ENCODE results near the gene KRTAP12-3.

Gene KRTAP12-3

DNA sequence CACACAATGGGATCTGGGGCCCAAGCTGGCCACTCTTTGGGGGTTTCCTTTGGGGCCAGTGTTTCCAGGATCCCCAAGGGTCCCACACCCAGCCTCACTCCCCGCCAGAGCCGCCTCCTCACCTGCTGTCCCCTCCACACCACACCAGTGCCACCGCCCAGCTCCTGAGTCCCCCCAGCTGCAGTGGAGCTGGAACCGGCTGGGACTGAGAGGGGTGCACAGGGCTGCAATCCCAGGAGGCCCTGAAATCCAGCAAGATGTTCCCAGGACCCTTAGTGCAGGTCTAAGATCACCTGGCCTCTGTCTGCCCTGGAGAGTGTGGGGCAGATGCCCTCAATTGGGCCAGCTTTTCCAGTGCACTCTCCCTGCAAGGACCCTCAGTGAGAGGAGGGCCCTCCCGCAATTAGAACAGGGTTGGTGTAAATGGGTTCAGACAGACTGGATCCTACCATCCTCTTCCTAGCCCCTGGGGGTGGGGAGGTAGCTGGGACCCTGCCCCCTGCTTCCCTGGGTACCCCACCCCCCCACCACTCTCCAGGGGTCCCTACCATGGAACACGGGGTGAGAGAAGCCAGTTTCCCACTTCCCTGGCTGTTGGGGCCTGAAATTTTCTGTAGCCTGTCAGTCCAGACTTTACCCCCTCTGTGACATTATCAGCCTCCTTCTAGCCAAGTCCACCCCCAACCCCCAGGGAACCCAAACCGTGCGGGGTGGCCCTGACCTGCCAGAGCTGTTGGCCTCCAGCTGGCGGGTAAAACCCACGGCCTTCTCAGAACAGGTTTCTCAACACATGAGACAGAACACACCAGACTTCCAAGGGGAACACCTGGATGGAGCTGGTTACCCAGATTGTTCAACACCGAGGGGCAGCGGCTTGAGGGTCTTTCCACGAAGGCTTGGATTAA is 46.3 kb downstream of the KRTAP12-3 start:
- no peak for DNase-seq

DNA sequence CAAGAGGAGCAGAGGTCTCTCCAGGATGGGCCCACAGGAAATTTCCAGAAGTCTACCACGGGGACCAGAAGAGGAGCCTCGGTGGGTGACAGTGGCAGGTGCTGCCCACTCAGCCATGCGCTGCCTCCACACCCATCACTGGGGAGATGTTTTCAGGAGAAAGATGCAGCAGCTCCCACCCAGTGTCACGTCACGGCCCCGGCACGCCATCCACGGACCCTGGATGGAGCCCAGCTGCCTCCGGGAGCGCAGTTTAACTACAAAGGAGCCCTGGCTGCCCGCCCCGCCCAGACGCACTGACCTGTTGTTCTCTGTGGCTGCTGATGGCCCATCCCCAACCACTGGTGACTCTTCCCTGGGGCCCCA is 46.9 kb downstream of the KRTAP12-3 start:
- DNase-seq, result no peak

DNA sequence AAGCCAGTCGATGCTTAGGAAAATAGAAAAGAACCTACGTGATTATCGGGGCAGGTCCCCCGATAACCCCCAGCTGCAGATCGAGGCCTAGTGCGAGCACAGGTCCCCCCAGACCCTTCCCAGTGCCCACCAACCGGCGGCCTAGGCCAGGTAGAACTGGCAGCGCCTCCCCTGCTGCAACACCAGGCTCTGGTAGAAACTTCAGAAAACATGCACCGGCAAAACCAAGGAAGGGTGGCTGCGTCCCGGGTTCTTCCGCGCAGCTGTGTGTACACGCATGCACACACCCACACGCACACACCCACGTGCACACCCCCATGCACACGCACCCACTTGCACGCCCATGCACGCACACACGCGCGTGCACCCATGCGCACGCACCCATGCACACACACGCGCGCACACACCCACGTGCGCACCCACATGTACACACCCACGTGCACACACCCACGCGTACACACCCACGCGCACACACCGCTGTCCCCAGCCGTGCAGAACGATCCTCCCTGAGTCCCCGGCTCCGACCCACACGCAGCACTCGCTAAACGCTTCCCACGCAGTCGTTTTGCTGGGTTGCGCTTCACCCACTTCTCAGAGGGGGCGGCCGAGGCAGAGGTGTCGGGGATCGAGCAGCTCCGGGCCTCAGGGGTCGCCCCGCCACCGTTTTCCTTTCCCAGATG is 48.4 kb downstream of the KRTAP12-3 start:
- DNase-seq, result no peak

DNA sequence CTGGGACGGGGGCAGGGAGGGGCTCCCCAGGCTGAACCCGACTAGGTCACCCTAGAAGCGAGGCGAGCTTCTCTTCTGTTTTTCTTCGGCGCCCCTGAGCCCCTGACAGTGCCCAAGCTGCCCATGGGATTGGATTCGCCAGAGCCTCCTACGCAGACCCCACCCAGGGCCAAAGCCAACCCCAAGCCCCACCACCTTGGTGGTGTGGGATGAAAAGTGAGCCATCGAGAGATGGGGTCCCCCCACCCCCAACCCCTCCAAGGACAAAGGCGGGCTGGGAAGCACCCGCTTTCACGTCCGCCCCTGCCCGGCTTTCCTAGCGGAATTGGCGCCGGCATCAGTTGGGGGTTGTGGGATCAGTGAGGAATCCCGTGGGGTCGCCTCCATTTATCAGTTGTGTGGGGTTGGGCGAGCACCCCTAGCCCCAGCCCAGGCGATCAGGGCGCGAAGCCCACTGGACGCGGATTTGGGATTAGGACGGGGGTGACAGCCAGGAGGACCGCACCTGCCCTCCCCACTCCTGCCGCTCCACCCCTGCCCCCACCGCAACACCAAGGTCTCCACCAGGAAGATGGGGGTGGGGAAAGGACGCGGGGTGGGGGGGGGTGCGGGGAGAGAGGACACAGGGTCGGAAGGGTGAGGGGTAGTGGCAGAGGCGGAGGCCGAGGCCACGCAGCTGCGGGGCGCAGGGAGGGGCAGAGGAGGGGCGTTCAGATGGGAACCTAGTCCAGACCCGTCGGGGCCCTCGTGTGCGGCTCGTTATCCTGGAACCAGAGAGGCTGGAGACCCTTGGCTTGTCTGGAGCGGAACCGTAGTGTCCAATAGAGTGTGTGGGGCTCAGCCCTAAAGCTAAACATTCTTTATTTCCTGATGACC is 49.2 kb downstream of the KRTAP12-3 start:
- DNase-seq, result no peak

Data from NCI-H526 treated with DMSO at 0.1 percent for 48 hours (cell line).